OCI-LY7 (cell line): ENCODE measurements around the gene ELF1. TPM values are rescaled to one million over a fixed set of nuclear protein-coding genes. Genes with fewer than 3 reads are reported as not detected.

Source experiments
- BruUV-seq: library from RNA; stranded (reverse); fragments of 400-500 nt; replicated peaks from 2 replicates; lab custom pipeline; 2021; lab: Mats Ljungman, UMichigan
- CTCF ChIA-PET: fragments of 300-600 bp; sonication (Branson Sonifier 250); formaldehyde crosslinking; loops from one replicate; lab custom pipeline; 2022; ENCODE audit warnings: antibody characterized with exemption; ENCODE audit not compliant: unreplicated experiment; lab: Charles Lee
- POLR2A ChIA-PET: fragments of 300-600 bp; sonication (Branson Sonifier 250); formaldehyde crosslinking; loops from one replicate; lab custom pipeline; 2022; ENCODE audit warnings: antibody characterized with exemption; lab: Charles Lee
- DNase-seq: peaks from one replicate; pipeline ENCODE4 v3.0.0-alpha.2; 2015; ENCODE audit warnings: low spot score
- H2AFZ ChIP-seq: fragments of 200-600 bp; sonication (generic), shearing (Covaris generic); 2 replicates; pipeline ENCODE4 v1.6.1; 2014; ENCODE audit warnings: mild to moderate bottlenecking, antibody characterized with exemption, low read length, moderate library complexity
- H3K27ac ChIP-seq: fragments of 200-600 bp; sonication (generic); 2 replicates; pipeline ENCODE4 v1.5.1; 2014; ENCODE audit warnings: mixed run types, low read depth, mild to moderate bottlenecking, moderate library complexity, low read length, inconsistent platforms; ENCODE audit not compliant: poor library complexity, severe bottlenecking
- H3K36me3 ChIP-seq: fragments of 200-600 bp; sonication (generic); 2 replicates; pipeline ENCODE4 v1.6.1; 2014; ENCODE audit warnings: mild to moderate bottlenecking, antibody characterized with exemption, low read length, moderate library complexity, mixed read lengths; ENCODE audit not compliant: insufficient read depth
- H3K4me1 ChIP-seq: fragments of 200-600 bp; sonication (generic); 2 replicates; pipeline ENCODE4 v1.5.1; 2014; ENCODE audit warnings: mild to moderate bottlenecking, low read length; ENCODE audit not compliant: insufficient read depth, poor library complexity, severe bottlenecking
- H3K4me2 ChIP-seq: fragments of 200-600 bp; sonication (generic); 2 replicates; pipeline ENCODE4 v1.6.1; 2014; ENCODE audit warnings: mild to moderate bottlenecking, low read length
- H3K4me3 ChIP-seq: fragments of 200-600 bp; sonication (generic); 2 replicates; pipeline ENCODE4 v1.5.1; 2014; ENCODE audit warnings: mild to moderate bottlenecking, low read depth, low read length; ENCODE audit not compliant: poor library complexity, severe bottlenecking
- H3K79me2 ChIP-seq: fragments of 200-600 bp; sonication (generic); 2 replicates; pipeline ENCODE4 v1.6.1; 2016; ENCODE audit warnings: low read depth, mild to moderate bottlenecking, low read length, moderate library complexity, mixed read lengths; ENCODE audit not compliant: insufficient read depth
- H3K9me2 ChIP-seq: fragments of 200-600 bp; sonication (generic); 2 replicates; pipeline ENCODE4 v1.6.1; 2016; ENCODE audit warnings: mild to moderate bottlenecking, low read length, mixed read lengths; ENCODE audit not compliant: insufficient read depth
- H3K9me3 ChIP-seq: fragments of 200-600 bp; sonication (generic); 2 replicates; pipeline ENCODE4 v1.6.1; 2014; ENCODE audit warnings: mild to moderate bottlenecking, mixed run types, low read length, mixed read lengths
- H4K20me1 ChIP-seq: fragments of 200-600 bp; sonication (generic); 2 replicates; pipeline ENCODE4 v1.6.1; 2014; ENCODE audit warnings: mild to moderate bottlenecking, antibody characterized with exemption, low read length, moderate library complexity, mixed read lengths; ENCODE audit not compliant: insufficient read depth
- EZH2phosphoT487 ChIP-seq: fragments of 200-600 bp; sonication (generic); IDR thresholded peaks from 2 replicates; pipeline ENCODE4 v1.6.1; 2018; ENCODE audit warnings: low read depth, borderline replicate concordance, mild to moderate bottlenecking, mixed run types, antibody characterized with exemption, low read length, moderate library complexity, mixed read lengths
- intact Hi-C: fragments of 100-400 bp; cut with micrococcal nuclease; formaldehyde crosslinking; loops from one replicate; pipeline ENCODE4 v1.10.0; 2022; ENCODE audit not compliant: unreplicated experiment
- total RNA-seq, 2 experiments: library from RNA; depleted of rRNA in 1 of 2; stranded (reverse); fragments of >200 nt in 1 of 2; shearing (Covaris generic) in 1 of 2; gene quantifications; 2 replicates each; pipeline ENCODE4 v1.2.3, GENCODE V29; 2014 to 2022
- TF ChIP-seq, protein P1 (sequence below): fragments of 200-600 bp; sonication (generic); conservative IDR thresholded peaks from 2 replicates; pipeline ENCODE4 v1.5.1; 2014; ENCODE audit warnings: mild to moderate bottlenecking, antibody characterized with exemption, low read length, moderate library complexity, mixed read lengths

ELF1 gene
- total RNA-seq, 2 experiments from 2014 or later: 111 to 248 TPM

- Histone ChIP-seq H3K4me3 (no peak overlapping the region), H3K9me3 (no peaks in the 10 kb centered on the region), H2AFZ (no peak overlapping the region), H3K4me2 (no peak overlapping the region), H3K9me2 (no peaks in the 10 kb centered on the region), H3K79me2 (peaks cover 46% of the 10 kb centered on the region), H4K20me1 (no peaks in the 10 kb centered on the region), H3K27ac (no peak overlapping the region), H3K4me1 (peaks cover 19% of the 10 kb centered on the region), H3K36me3 (peaks cover 79% of the 10 kb centered on the region)
- CTCF ChIA-PET: no interaction called here
- intact Hi-C loops: loop anchor here (10.0 kb wide), 1 partner anchor 233 kb away; no protein-coding TSS in a partner anchor
- BruUV-seq: no TSS peak
- no peak for TF ChIP-seq EZH2phosphoT487
- TF ChIP-seq, protein P1, sequence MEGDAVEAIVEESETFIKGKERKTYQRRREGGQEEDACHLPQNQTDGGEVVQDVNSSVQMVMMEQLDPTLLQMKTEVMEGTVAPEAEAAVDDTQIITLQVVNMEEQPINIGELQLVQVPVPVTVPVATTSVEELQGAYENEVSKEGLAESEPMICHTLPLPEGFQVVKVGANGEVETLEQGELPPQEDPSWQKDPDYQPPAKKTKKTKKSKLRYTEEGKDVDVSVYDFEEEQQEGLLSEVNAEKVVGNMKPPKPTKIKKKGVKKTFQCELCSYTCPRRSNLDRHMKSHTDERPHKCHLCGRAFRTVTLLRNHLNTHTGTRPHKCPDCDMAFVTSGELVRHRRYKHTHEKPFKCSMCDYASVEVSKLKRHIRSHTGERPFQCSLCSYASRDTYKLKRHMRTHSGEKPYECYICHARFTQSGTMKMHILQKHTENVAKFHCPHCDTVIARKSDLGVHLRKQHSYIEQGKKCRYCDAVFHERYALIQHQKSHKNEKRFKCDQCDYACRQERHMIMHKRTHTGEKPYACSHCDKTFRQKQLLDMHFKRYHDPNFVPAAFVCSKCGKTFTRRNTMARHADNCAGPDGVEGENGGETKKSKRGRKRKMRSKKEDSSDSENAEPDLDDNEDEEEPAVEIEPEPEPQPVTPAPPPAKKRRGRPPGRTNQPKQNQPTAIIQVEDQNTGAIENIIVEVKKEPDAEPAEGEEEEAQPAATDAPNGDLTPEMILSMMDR: no peak
- POLR2A ChIA-PET: interaction anchor here (0.6 to 1.1 kb wide), 4 partner anchors 8 to 43 kb away, joined by 3 to 5 read pairs (median 4); no protein-coding TSS in a partner anchor
- no peak for DNase-seq
Observed at GRCh38 chr13:40927929-40928328, 91.2 kb downstream of the ELF1 start.

GRCh38 chr13:40923867-40924266, 95.2 kb downstream of the ELF1 start:
- Histone ChIP-seq H3K79me2 (peaks cover 15% of the 10 kb centered on the region; the same call in 1 of the 2 replicates), H3K36me3 (peaks cover 38% of the 10 kb centered on the region), H3K9me3 (no peaks in the 10 kb centered on the region), H2AFZ (no peak overlapping the region), H3K4me2 (no peak overlapping the region), H4K20me1 (no peaks in the 10 kb centered on the region), H3K4me1 (peaks cover 8% of the 10 kb centered on the region), H3K9me2 (no peaks in the 10 kb centered on the region), H3K4me3 (no peak overlapping the region), H3K27ac (no peak overlapping the region)
- POLR2A ChIA-PET: interaction anchor here (0.6 kb wide), 1 partner anchor 20 kb away, joined by 3 read pairs; no protein-coding TSS in a partner anchor
- CTCF ChIA-PET: no interaction called here
- no TSS peak for BruUV-seq
- intact Hi-C loops: loop anchor here (10.0 kb wide), 1 partner anchor 229 kb away; no protein-coding TSS in a partner anchor
- no peak for DNase-seq
- no peak for TF ChIP-seq EZH2phosphoT487
- TF ChIP-seq, protein P1: no peak

- Histone ChIP-seq H3K4me1 (peaks cover 8% of the 10 kb centered on the region), H3K4me3 (no peak overlapping the region), H3K79me2 (peaks cover 10% of the 10 kb centered on the region; the same call in 1 of the 2 replicates), H3K9me3 (no peaks in the 10 kb centered on the region), H2AFZ (no peak overlapping the region), H3K9me2 (no peaks in the 10 kb centered on the region), H3K36me3 (peaks cover 26% of the 10 kb centered on the region), H3K4me2 (no peak overlapping the region), H4K20me1 (no peaks in the 10 kb centered on the region), H3K27ac (no peak overlapping the region)
- ChIA-PET POLR2A (interaction anchor here (0.6 to 3.6 kb wide), 6 partner anchors 10 to 137 kb away, joined by 3 to 11 read pairs (median 4); partner anchors contain the start of gene ELF1), CTCF (interaction anchor here (0.6 to 1.2 kb wide), 5 partner anchors 12 to 228 kb away, joined by 3 to 13 read pairs (median 3); no protein-coding TSS in a partner anchor)
- no peak for DNase-seq
- intact Hi-C loops: loop anchor here (10.0 kb wide), 1 partner anchor 228 kb away; no protein-coding TSS in a partner anchor
- no TSS peak for BruUV-seq
- TF ChIP-seq, protein P1: no peak
- no peak for TF ChIP-seq EZH2phosphoT487
Observed at GRCh38 chr13:40922437-40923040, 96.6 kb downstream of the ELF1 start.
